Ovary (tissue), 3 donors: Measurements from ENCODE around the gene MNAT1.

Experiments
- EP300 ChIP-seq: sonication (generic); formaldehyde crosslinking; IDR thresholded peaks from one replicate; pipeline ENCODE4 v1.6.1; 2017; ENCODE audit warnings: antibody characterized with exemption
- TF ChIP-seq, protein P1 (sequence below), 3 donors: fragments of 450-650 bp in 2 of 3; fragments of 200-600 bp in 1 of 3; IDR thresholded peaks; one replicate each; pipeline versions ENCODE4 v1.5.1 to v1.8.0; 2016 to 2022; ENCODE audit warnings: antibody characterized with exemption in 3 of 3, mild to moderate bottlenecking in 1 of 3
- donor health status: DM: no; HTN: no; CAD: no.

DNA sequence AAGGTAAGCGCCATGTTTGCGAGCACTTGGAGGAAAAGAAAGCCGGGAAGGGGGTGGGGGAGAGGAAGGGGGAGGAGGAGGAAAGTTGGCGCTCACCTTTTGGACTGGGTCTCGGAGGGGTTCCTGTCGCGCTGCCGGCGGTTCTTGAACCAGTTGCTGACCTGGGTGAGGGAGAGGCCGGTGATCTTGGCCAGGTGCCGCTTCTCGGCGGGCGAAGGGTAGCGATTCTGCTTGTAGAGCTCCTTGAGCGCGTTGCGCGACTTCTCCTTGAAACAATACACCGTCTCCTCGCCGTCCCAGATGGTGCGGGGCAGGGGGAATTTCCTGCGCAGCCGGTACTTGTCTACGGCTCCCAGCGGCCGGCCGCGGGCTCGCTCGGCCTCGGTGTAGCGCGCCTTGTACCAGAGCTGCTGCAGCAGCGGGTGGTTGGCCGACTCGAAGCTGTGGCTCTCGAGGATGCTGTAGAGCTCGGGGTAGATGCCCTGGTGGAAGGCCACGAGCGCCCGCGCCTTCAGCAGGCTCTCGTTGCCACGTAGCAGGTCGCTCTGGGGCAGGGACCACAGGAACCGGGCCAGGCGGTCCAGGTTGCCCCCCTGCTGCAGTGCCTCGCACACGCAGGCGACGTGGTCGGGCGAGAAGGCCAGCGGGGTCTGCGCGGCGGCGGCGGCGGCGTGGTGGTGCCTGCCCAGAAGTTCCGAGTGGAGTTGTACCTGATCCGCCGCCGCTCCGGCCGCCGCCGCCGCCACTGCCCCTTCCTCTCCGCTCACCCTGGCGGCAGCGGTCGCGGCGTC, 11.2 kb upstream of the MNAT1 start:
- TF ChIP-seq, protein P1, sequence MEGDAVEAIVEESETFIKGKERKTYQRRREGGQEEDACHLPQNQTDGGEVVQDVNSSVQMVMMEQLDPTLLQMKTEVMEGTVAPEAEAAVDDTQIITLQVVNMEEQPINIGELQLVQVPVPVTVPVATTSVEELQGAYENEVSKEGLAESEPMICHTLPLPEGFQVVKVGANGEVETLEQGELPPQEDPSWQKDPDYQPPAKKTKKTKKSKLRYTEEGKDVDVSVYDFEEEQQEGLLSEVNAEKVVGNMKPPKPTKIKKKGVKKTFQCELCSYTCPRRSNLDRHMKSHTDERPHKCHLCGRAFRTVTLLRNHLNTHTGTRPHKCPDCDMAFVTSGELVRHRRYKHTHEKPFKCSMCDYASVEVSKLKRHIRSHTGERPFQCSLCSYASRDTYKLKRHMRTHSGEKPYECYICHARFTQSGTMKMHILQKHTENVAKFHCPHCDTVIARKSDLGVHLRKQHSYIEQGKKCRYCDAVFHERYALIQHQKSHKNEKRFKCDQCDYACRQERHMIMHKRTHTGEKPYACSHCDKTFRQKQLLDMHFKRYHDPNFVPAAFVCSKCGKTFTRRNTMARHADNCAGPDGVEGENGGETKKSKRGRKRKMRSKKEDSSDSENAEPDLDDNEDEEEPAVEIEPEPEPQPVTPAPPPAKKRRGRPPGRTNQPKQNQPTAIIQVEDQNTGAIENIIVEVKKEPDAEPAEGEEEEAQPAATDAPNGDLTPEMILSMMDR (IDR thresholded peaks at IDR 0.05), result no peak
- TF ChIP-seq EP300, result no peak
